H9 (cell line): ENCODE data around the gene SCO2. TPM values are rescaled to one million over a fixed set of nuclear protein-coding genes. Genes with fewer than 3 reads are reported as not detected.

Experiments
- DNase-seq: peaks from one replicate; pipeline ENCODE4 v3.0.0-alpha.2; 2017
- H2AFZ ChIP-seq: one replicate; pipeline ENCODE4 v1.6.1; 2013; ENCODE audit warnings: mild to moderate bottlenecking, low read length, control low read depth, moderate library complexity
- H2AK5ac ChIP-seq: 2 replicates; pipeline ENCODE4 v1.6.1; 2013; ENCODE audit warnings: low read length, control low read depth, mixed read lengths; ENCODE audit not compliant: insufficient read length
- H2BK120ac ChIP-seq: one replicate; pipeline ENCODE4 v1.6.1; 2013; ENCODE audit warnings: low read depth, mild to moderate bottlenecking, low read length, control low read depth, inconsistent platforms; ENCODE audit not compliant: poor library complexity, severe bottlenecking
- H2BK12ac ChIP-seq: 2 replicates; pipeline ENCODE4 v1.6.1; 2013; ENCODE audit warnings: low read length, control low read depth, mixed read lengths, low read depth; ENCODE audit not compliant: insufficient read length
- H2BK15ac ChIP-seq: 2 replicates; pipeline ENCODE4 v1.6.1; 2013; ENCODE audit warnings: low read depth, low read length, control low read depth
- H2BK20ac ChIP-seq: one replicate; pipeline ENCODE4 v1.6.1; 2013; ENCODE audit warnings: low read depth, mild to moderate bottlenecking, low read length, control low read depth, inconsistent platforms; ENCODE audit not compliant: poor library complexity, severe bottlenecking
- H2BK5ac ChIP-seq: 2 replicates; pipeline ENCODE4 v1.6.1; 2013; ENCODE audit warnings: low read length, control low read depth, mixed read lengths; ENCODE audit not compliant: insufficient read length
- H3K14ac ChIP-seq: 2 replicates; pipeline ENCODE4 v1.6.1; 2013; ENCODE audit warnings: low read length, control low read depth; ENCODE audit not compliant: insufficient read depth
- H3K18ac ChIP-seq: 2 replicates; pipeline ENCODE4 v1.6.1; 2013; ENCODE audit warnings: low read depth, mild to moderate bottlenecking, mixed read lengths, low read length, control low read depth; ENCODE audit not compliant: insufficient read length
- H3K23ac ChIP-seq: 2 replicates; pipeline ENCODE4 v1.6.1; 2013; ENCODE audit warnings: low read length, control low read depth, mixed read lengths, low read depth; ENCODE audit not compliant: insufficient read length
- H3K23me2 ChIP-seq: 2 replicates; pipeline ENCODE4 v1.6.1; 2013; ENCODE audit warnings: low read depth, mild to moderate bottlenecking, mixed read lengths, low read length, control low read depth; ENCODE audit not compliant: insufficient read length, poor library complexity, severe bottlenecking
- H3K27ac ChIP-seq: 2 replicates; pipeline ENCODE4 v1.5.1; 2013; ENCODE audit warnings: low read length, control low read depth, mixed read lengths, low read depth; ENCODE audit not compliant: insufficient read length
- H3K27me3 ChIP-seq: 2 replicates; pipeline ENCODE4 v1.6.1; 2013; ENCODE audit warnings: low read length, control low read depth, inconsistent platforms; ENCODE audit not compliant: insufficient read depth
- H3K4ac ChIP-seq: 2 replicates; pipeline ENCODE4 v1.6.1; 2013; ENCODE audit warnings: low read depth, mild to moderate bottlenecking, control low read depth, inconsistent platforms, low read length, moderate library complexity
- H3K4me1 ChIP-seq: 2 replicates; pipeline ENCODE4 v1.6.1; 2013; ENCODE audit warnings: low read length, control low read depth, inconsistent platforms; ENCODE audit not compliant: insufficient read depth
- H3K4me2 ChIP-seq: 2 replicates; pipeline ENCODE4 v1.6.1; 2013; ENCODE audit warnings: low read length, control low read depth, mixed read lengths; ENCODE audit not compliant: insufficient read length, insufficient read depth
- H3K56ac ChIP-seq: 2 replicates; pipeline ENCODE4 v1.6.1; 2013; ENCODE audit warnings: low read depth, mild to moderate bottlenecking, mixed read lengths, low read length, control low read depth; ENCODE audit not compliant: insufficient read length
- H3K79me1 ChIP-seq: 2 replicates; pipeline ENCODE4 v1.6.1; 2013; ENCODE audit warnings: low read depth, mild to moderate bottlenecking, moderate library complexity, low read length, control low read depth, inconsistent platforms; ENCODE audit not compliant: insufficient read depth, poor library complexity, severe bottlenecking
- H3K79me2 ChIP-seq: 2 replicates; pipeline ENCODE4 v1.6.1; 2013; ENCODE audit warnings: low read length, control low read depth, inconsistent platforms; ENCODE audit not compliant: insufficient read depth
- H3K9ac ChIP-seq: 2 replicates; pipeline ENCODE4 v1.6.1; 2013; ENCODE audit warnings: low read length, control low read depth, mixed read lengths; ENCODE audit not compliant: insufficient read length; ENCODE audit errors: extremely low read depth
- H3K9me3 ChIP-seq: one replicate; pipeline ENCODE4 v1.6.1; 2013; ENCODE audit warnings: low read depth, low read length, inconsistent platforms; ENCODE audit not compliant: control insufficient read depth
- H3T11ph ChIP-seq: one replicate; pipeline ENCODE4 v1.6.1; 2013; ENCODE audit warnings: mild to moderate bottlenecking, low read length, control low read depth, inconsistent platforms
- H4K20me1 ChIP-seq: one replicate; pipeline ENCODE4 v1.6.1; 2013; ENCODE audit not compliant: control insufficient read depth, insufficient read length, insufficient read depth
- H4K5ac ChIP-seq: 2 replicates; pipeline ENCODE4 v1.6.1; 2013; ENCODE audit warnings: low read depth, mild to moderate bottlenecking, mixed read lengths, low read length, control low read depth; ENCODE audit not compliant: insufficient read length
- H4K8ac ChIP-seq: replicated peaks from 2 replicates; pipeline ENCODE4 v1.6.1; 2013; ENCODE audit warnings: low read length, control low read depth, mixed read lengths, low read depth; ENCODE audit not compliant: insufficient read length
- H4K91ac ChIP-seq: 2 replicates; pipeline ENCODE4 v1.6.1; 2013; ENCODE audit warnings: low read depth, mild to moderate bottlenecking, moderate library complexity, mixed read lengths, low read length, control low read depth; ENCODE audit not compliant: insufficient read length
- H3K27ac Mint-ChIP-seq, 3 experiments: 2 replicates in 2 of 3; 3 replicates in 1 of 3; pipeline ENCODE4 v1.8.0; 2020 to 2021; ENCODE audit warnings: mixed read lengths in 3 of 3, mild to moderate bottlenecking in 1 of 3, moderate library complexity in 1 of 3
- H3K27me3 Mint-ChIP-seq: 2 replicates; pipeline ENCODE4 v1.8.0; 2021; ENCODE audit warnings: low read depth, mild to moderate bottlenecking, moderate library complexity, mixed read lengths
- H3K36me3 Mint-ChIP-seq, 3 experiments: 2 replicates in 2 of 3; 3 replicates in 1 of 3; pipeline ENCODE4 v1.8.0; 2020 to 2021; ENCODE audit warnings: low read depth in 3 of 3, mixed read lengths in 3 of 3; ENCODE audit not compliant: insufficient read depth in 1 of 3
- H3K4me1 Mint-ChIP-seq, 2 experiments: 2 replicates each; pipeline ENCODE4 v1.8.0; 2020; ENCODE audit warnings: mixed read lengths in 2 of 2
- H3K4me3 Mint-ChIP-seq, 2 experiments: 2 replicates in 1 of 2; 3 replicates in 1 of 2; pipeline ENCODE4 v1.8.0; 2020 to 2021; ENCODE audit warnings: mild to moderate bottlenecking in 2 of 2, mixed read lengths in 2 of 2, moderate library complexity in 1 of 2
- H3K9me3 Mint-ChIP-seq, 2 experiments: 2 replicates in 1 of 2; 3 replicates in 1 of 2; pipeline ENCODE4 v1.8.0; 2020; ENCODE audit warnings: mild to moderate bottlenecking in 2 of 2, mixed read lengths in 2 of 2, moderate library complexity in 1 of 2
- CTCF ChIP-seq: fragments of 200-600 bp; sonication (generic); conservative IDR thresholded peaks from 3 replicates; pipeline ENCODE4 v1.8.0; 2021; ENCODE audit warnings: antibody characterized with exemption, mild to moderate bottlenecking
- WGBS: extraction: QIAGEN DNeasy Blood & Tissue Kit; methylation state at CpG from one replicate; pipeline ENCODE4 v1.1.7; 2013; ENCODE audit warnings: missing lambda C conversion rate, low lambda C conversion rate, mixed read lengths; ENCODE audit not compliant: insufficient read length; ENCODE audit errors: extremely low coverage; 5-methylcytosine and 5-hydroxymethylcytosine counted together
- total RNA-seq: library from RNA; stranded (reverse); gene quantifications from 2 replicates; pipeline ENCODE4 v1.2.1, GENCODE V29; 2021

The SCO2 gene
- total RNA-seq, 1 experiment from 2014 or later = 3.3 TPM

- Mint-ChIP-seq H3K4me1 (peaks cover 11 to 15% of the 10 kb centered on the region in 2 experiments), H3K27me3 (peaks cover 14% of the 10 kb centered on the region), H3K27ac (no peak overlapping the region), H3K4me3 (peak overlapping the region in 1 of 2 experiments; percentile 38; a peak in 1 of 5 replicates), H3K36me3 (peaks cover 7 to 44% (median 33%) of the 10 kb centered on the region in 3 experiments; a peak in 6 of 7 replicates), H3K9me3 (no peaks in the 10 kb centered on the region)
- no peak for DNase-seq
- WGBS = no CpG with 5 or more reads among the region's 22 CpGs
- Histone ChIP-seq H3K23ac (no peak overlapping the region), H3K27ac (no peak overlapping the region), H2BK5ac (no peak overlapping the region), H3K14ac (no peak overlapping the region), H4K5ac (no peak overlapping the region), H2AK5ac (no peak overlapping the region), H3K9me3 (no peaks in the 10 kb centered on the region), H2AFZ (no peak overlapping the region), H3K79me2 (no peaks in the 10 kb centered on the region), H3K4me1 (peaks cover 3% of the 10 kb centered on the region; the same call in 1 of the 2 replicates), H3K9ac (no peak overlapping the region), H3K79me1 (no peaks in the 10 kb centered on the region), H3K4me2 (no peak overlapping the region), H2BK20ac (no peak overlapping the region), H3K23me2 (peaks cover 3% of the 10 kb centered on the region), H3K18ac (no peak overlapping the region), H2BK12ac (no peak overlapping the region), H3K4ac (no peak overlapping the region), H4K91ac (no peak overlapping the region), H4K8ac (no peak overlapping the region), H2BK15ac (no peak overlapping the region), H3T11ph (no peak overlapping the region), H4K20me1 (no peaks in the 10 kb centered on the region), H2BK120ac (no peak overlapping the region), H3K56ac (no peak overlapping the region), H3K27me3 (peaks cover under 1% of the 10 kb centered on the region; the same call in 1 of the 2 replicates)
- no peak for TF ChIP-seq CTCF
Measured at GRCh38 chr22:50522806-50523438, 2.5 kb downstream of the SCO2 start.
